ENCODE data around the gene GALK2.
A peak's percentile ranks its signal among the peaks of the same experiment; 100 is the strongest.
"Not testable (repeated sequence)": the region's sequence is repeated elsewhere in the genome, so short reads cannot be mapped to it uniquely, and the experiment has no call there.

The GALK2 gene

GRCh38 chr15:49223536-49224274 lies 53.7 kb downstream of the GALK2 start:
- DNase-seq (ENCODE audit: low spot score) = no peak

GRCh38 chr15:49225572-49226281 lies 55.7 kb downstream of the GALK2 start:
- no peak for DNase-seq (ENCODE audit: low spot score)

DNA sequence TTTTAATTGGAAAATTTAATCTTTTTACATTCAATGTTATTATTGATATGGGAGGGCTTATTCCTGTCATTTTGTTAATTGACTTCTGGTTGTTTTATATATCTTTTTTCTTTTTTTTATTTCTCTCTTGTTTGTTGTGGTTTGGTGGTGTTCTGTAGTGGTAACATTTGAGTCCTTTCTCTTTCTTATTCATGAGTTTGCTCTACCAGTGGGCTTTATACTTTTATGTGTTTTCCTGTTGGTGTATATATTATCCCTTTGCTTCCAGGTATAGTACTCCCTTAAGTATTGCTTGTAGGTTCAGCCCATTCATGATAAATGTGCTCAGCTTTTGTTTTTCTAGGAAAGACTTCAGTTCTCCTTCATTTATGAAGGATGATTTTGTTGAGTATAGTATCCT lies 57.6 kb downstream of the GALK2 start:
- no peak for DNase-seq (ENCODE audit: low spot score)

DNA sequence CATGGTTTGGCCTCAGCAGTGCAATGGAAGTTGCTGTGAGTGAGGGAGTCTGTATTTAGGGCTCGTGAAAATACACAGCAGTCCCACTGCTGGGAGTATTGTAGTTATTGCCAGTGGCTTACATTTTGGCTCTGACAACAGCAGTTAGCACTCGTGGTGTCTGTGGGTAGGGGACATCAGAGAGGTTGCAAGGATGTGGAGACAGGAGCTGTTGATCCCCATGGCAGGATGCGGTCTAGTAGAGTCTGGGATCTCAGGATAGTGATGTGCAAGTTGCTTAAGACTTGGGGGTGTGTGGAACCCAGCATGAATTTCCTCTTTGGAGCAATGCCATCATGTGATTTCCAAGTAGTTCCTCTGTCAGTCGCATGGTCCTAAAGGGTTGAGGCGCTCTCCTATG lies 59.9 kb downstream of the GALK2 start:
- no peak for DNase-seq (ENCODE audit: low spot score)

DNA sequence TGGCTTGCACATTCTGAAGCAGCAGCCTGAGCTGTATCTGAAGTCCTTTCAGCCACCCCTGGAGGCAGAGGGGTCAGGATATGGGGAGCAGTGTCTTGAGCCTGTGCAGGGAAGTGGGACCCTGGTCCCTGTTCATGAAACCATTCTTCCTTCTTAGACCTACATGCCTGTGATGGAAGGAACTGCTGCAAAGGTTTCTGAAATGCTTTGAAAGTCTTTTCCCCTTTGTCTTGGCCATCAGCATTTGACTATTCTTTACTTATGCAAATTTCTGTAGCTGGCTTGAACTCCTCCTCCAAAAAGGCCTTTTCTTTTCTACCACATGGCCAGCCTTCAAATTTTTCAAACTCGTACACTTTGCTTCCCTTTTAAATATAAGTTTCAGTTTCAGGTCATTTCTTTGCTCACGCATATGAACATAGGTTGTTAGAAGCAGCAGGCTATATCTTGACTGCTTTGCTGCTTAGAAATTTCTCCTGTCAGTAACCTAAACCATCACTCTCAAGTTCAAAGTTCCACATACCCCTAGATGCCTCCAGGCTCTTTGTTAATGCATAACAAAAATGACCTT lies 62.3 kb downstream of the GALK2 start:
- no peak for DNase-seq (ENCODE audit: low spot score)

DNA sequence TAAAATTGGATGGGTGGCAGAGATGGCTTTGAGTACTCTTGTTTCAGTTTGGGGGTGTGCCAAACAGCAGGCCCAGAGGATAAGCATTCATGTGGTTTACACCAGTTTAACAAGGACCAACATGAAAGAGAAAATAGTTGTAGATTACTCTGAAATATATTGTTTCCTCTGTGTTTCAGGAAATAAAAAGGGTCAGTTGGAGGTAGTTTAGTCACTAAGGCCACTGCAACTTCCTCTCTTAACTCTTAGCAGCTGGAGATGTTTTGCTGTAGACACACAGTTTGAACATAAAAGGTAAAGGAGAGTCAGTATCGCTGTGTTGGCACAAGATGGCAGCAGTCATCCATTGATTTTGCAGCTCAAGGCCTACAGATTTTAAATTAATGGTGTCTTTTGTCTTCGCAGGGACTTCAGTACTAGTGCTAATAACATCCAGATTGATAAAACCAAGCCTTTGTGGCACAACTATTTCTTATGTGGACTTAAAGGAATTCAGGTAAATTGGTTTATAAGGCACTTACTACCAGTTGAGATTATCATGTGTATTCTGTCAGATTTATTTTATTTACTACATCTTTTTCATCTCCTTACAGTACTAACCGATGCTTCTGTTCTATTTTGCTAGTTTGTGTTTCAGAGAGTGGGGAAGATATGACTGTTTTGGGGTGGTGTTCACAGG lies 65.5 kb downstream of the GALK2 start:
- peak; percentile 69 for DNase-seq (ENCODE audit: low spot score)

GRCh38 chr15:49236869-49237268 lies 66.8 kb downstream of the GALK2 start:
- DNase-seq (ENCODE audit: low spot score) = no peak

DNA sequence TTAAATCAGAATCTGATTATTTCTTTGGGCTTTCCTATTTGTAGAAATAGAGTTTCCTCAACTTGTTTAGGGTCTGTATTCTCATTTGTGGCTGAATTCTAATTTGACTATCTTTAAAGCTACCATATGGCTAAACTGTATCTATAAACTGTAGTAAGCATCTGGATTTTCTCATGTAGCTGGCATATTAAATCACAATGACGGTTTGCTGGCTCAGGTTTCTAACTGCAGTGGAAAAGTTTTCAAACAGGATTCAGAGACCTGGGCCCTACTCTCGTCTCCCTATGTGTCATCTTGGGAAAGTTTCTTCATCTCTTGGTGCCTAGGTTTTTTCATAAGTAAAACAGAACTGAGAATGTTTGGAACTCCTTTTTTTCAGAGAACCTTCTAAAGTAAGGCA lies 68.3 kb downstream of the GALK2 start:
- DNase-seq (ENCODE audit: low spot score) = no peak

DNA sequence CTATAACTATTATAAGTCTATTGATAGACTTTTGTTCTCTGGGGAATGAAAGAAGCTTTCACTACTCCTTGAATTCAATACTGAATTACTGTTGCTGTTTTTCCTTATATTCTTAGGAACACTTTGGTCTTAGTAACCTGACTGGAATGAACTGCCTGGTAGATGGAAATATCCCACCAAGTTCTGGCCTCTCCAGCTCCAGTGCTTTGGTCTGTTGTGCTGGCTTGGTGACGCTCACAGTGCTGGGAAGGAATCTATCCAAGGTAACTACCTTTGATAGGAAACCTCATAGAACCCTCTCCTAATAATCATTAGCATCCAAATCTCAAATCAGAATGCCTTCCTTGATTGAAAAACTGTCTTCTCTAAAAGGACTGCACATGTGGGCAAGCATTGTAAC lies 69.1 kb downstream of the GALK2 start:
- no peak for DNase-seq (ENCODE audit: low spot score)

DNA sequence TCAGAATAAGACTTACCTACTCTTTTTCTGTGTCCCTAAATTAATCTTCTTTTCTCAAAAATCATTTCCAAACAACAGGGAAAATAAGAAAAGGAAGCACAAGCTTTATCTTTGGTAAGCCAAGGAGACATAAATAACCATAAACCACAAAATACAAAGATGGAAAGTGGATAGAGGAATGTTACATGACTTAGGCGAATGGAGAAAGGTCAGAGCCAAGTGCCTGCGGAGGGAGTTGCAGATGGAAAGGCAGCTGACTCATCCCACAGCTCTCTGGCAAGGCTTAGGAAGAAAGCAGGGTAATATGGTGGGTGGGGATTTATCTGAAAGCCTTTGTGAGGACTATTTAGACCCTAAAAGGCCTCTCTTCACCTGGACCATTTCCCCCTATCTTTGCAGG lies 72.8 kb downstream of the GALK2 start:
- DNase-seq (ENCODE audit: low spot score) = no peak

GRCh38 chr15:49247556-49248110 lies 77.6 kb downstream of the GALK2 start:
- no peak for DNase-seq (ENCODE audit: low spot score)

DNA sequence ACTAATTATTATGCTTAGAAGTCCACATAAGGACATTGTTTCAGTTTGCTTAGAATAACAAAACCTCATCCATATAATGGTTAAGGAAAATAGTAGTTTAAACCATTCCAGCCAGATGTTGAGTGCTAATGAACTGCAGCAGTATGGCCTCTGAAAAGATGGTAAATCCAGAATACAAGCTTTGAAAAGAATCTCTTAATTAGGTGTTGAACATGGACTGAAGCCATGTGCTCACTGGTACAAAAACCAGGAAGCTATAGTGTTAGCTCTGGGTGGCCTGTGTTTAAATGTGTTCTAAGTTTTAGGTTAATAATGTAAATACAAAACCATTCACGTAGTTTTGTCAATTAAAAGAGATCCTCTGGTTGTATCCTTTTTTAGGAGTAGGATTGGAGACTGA lies 78.2 kb downstream of the GALK2 start:
- DNase-seq (ENCODE audit: low spot score) = no peak

GRCh38 chr15:49255966-49256759 lies 86.1 kb downstream of the GALK2 start:
- DNase-seq (ENCODE audit: low spot score) = no peak

GRCh38 chr15:49265117-49265516 lies 95.1 kb downstream of the GALK2 start:
- DNase-seq (ENCODE audit: low spot score) = not testable (repeated sequence)

DNA sequence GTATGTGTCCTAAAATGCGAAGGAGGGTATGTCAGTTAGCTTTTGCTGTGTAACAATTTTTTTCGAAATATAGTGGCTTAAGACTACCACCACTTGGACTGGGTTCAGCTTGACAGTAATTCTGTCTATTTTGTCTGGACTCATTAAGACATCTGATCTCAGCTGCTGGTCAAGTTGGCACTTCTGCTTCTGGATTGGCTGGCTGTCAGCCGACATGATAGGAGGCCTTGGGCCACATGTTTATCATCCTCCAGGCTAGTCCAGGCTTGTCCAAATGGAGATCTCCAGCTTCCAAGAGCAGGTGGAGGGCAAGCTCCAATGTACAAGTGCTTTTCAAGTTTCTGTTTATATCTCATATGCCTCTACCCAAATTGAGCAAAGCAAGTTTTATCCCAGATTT lies 95.9 kb downstream of the GALK2 start:
- no peak for DNase-seq (ENCODE audit: low spot score)

- DNase-seq (ENCODE audit: low spot score) = no peak
Observed at GRCh38 chr15:49270541-49271421, 100.7 kb downstream of the GALK2 start.

DNA sequence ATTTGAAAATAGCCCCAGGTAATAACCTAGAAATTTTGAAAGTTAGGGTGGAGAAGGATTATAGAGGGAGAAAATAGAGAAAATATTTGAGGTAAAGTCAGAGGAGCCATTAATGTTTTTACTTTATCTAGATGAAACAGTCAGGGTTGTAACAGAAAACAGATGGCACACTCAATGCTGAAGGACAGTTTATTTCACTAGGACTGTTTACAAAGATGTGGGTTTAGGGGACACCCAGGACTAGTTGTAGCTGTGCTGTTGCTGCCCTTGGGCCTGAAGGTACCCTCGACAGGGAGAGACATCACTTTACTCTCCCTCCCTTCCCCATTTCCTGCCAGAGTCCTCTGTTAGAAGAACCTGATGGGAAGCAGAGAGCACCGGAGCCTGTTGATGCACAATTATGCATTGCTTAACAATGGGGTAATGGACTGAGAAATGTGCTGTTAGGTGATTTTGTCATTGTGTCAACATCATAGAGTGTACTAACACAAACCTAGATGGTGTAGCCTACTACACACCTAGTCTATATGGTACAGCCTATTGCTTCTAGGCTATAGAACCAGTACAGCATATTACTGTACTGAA lies 103.8 kb downstream of the GALK2 start:
- DNase-seq (ENCODE audit: low spot score) = no peak

DNA sequence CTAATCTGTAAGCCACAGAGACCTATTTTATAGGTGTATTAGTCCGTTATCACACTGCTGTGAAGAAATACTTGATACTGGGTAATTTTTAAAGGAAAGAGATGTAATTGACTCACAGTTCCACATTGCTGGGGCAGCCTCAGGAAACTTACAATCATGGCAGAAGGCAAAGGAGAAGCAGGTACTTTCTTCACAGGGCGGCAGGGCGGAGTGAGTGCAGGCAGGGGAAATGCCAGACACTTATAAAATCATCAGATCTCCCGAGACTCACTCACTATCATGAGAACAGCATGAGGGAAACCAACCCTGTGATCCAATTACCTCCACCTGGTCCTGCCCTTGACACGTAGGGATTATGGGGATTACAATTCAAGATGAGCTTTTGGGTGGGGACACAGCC lies 108.7 kb downstream of the GALK2 start:
- no peak for DNase-seq (ENCODE audit: low spot score)

GRCh38 chr15:49279521-49280456 lies 109.7 kb downstream of the GALK2 start:
- no peak for DNase-seq (ENCODE audit: low spot score)
